ENCODE measurements around the gene RAP2A.

DNA sequence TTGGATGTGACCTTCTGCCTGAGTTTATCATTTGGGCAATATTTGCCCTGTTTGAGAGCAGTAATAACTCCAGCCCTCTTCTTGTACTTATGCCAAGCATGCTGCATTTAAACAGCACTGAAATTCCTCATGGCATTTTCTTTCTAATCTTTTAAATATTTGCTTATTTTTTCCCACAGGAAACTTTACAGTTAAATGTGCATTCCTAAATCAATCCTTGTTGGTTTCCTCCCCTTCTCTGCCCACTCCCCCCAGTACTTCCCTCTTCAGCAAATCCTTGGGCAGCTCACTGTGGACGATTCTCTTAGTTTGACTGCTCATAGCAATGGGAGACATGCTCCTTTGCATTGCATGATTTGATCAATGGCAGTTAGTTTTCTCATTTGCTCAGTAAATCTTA, 68.7 kb downstream of the RAP2A start:
- TF ChIP-seq, protein P1, sequence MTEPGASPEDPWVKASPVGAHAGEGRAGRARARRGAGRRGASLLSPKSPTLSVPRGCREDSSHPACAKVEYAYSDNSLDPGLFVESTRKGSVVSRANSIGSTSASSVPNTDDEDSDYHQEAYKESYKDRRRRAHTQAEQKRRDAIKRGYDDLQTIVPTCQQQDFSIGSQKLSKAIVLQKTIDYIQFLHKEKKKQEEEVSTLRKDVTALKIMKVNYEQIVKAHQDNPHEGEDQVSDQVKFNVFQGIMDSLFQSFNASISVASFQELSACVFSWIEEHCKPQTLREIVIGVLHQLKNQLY (CRISPR knock-in tag; conservative IDR thresholded peaks at IDR 0.05), result no peak
- no peak for TF ChIP-seq CREBBP (IDR thresholded peaks at IDR 0.05; ENCODE audit: low read depth, low read length)
- TF ChIP-seq CREB1 (IDR thresholded peaks at IDR 0.05), result no peak
- TF ChIP-seq CREB1 (CRISPR knock-in tag; IDR thresholded peaks at IDR 0.05), result no peak
- TF ChIP-seq IRF2 (CRISPR knock-in tag; IDR thresholded peaks at IDR 0.05), result no peak
- TF ChIP-seq MAZ (CRISPR knock-in tag; conservative IDR thresholded peaks at IDR 0.05 in 1 of 2, IDR thresholded peaks at IDR 0.05 in 1 of 2), result no peak
- TF ChIP-seq ZZZ3 (IDR thresholded peaks at IDR 0.05), result no peak
- TF ChIP-seq TGIF2 (CRISPR knock-in tag; IDR thresholded peaks at IDR 0.05), result no peak
- TF ChIP-seq, protein P2, sequence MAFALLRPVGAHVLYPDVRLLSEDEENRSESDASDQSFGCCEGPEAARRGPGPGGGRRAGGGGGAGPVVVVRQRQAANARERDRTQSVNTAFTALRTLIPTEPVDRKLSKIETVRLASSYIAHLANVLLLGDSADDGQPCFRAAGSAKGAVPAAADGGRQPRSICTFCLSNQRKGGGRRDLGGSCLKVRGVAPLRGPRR (CRISPR knock-in tag; IDR thresholded peaks at IDR 0.05), result no peak
